ENCODE results near the gene KIFAP3.

KIFAP3 gene

GRCh38 chr1:169889871-169890270, 184.6 kb downstream of the KIFAP3 start:
- POLR2A ChIA-PET, result no interaction called here
- CTCF ChIA-PET, result no interaction called here
- DNase-seq (ENCODE audit: low read depth, low spot score), result no peak
- H3K4me3 ChIP-seq (ENCODE audit: low read depth, low read length), result no peak overlapping the region
- no peak for TF ChIP-seq CTCF (IDR thresholded peaks at IDR 0.05; ENCODE audit: insufficient read depth, low read length, missing control alignments)

GRCh38 chr1:169886931-169887330, 187.6 kb downstream of the KIFAP3 start:
- DNase-seq (ENCODE audit: low read depth, low spot score), result no peak
- ChIA-PET POLR2A (no interaction called here), CTCF (interaction anchor here (1.0 to 1.4 kb wide), 2 partner anchors 17 to 1042 kb away, joined by 3 read pairs; no protein-coding TSS in a partner anchor)
- no peak overlapping the region for H3K4me3 ChIP-seq (ENCODE audit: low read depth, low read length)
- TF ChIP-seq CTCF (IDR thresholded peaks at IDR 0.05; ENCODE audit: insufficient read depth, low read length, missing control alignments), result no peak

GRCh38 chr1:169886422-169886821, 188.1 kb downstream of the KIFAP3 start:
- POLR2A ChIA-PET, result no interaction called here
- CTCF ChIA-PET, result interaction anchor here (1.0 to 1.4 kb wide), 2 partner anchors 17 to 1043 kb away, joined by 3 read pairs; no protein-coding TSS in a partner anchor
- DNase-seq (ENCODE audit: low read depth, low spot score), result no peak
- H3K4me3 ChIP-seq (ENCODE audit: low read depth, low read length), result no peak overlapping the region
- TF ChIP-seq CTCF (IDR thresholded peaks at IDR 0.05; ENCODE audit: insufficient read depth, low read length, missing control alignments), result no peak

- POLR2A ChIA-PET, result no interaction called here
- no peak overlapping the region for H3K4me3 ChIP-seq (ENCODE audit: low read depth, low read length)
- no peak for TF ChIP-seq CTCF (IDR thresholded peaks at IDR 0.05; ENCODE audit: insufficient read depth, low read length, missing control alignments)
- no peak for DNase-seq (ENCODE audit: low read depth, low spot score)
- CTCF ChIA-PET, result no interaction called here
These were observed 189.3 kb downstream of the KIFAP3 start for GRCh38 chr1:169885207-169885606.

- no peak for TF ChIP-seq CTCF (IDR thresholded peaks at IDR 0.05; ENCODE audit: insufficient read depth, low read length, missing control alignments)
- ChIA-PET POLR2A (no interaction called here), CTCF (interaction anchor here (1.3 kb wide), 1 partner anchor 8 kb away, joined by 4 read pairs; no protein-coding TSS in a partner anchor)
- DNase-seq (ENCODE audit: low read depth, low spot score), result no peak
- no peak overlapping the region for H3K4me3 ChIP-seq (ENCODE audit: low read depth, low read length)
These were observed 189.9 kb downstream of the KIFAP3 start for GRCh38 chr1:169884634-169885033.

- no peak for TF ChIP-seq CTCF (IDR thresholded peaks at IDR 0.05; ENCODE audit: insufficient read depth, low read length, missing control alignments)
- ChIA-PET CTCF (no interaction called here), POLR2A (no interaction called here)
- H3K4me3 ChIP-seq (ENCODE audit: low read depth, low read length), result no peak overlapping the region
- DNase-seq (ENCODE audit: low read depth, low spot score), result no peak
These were observed 192.4 kb downstream of the KIFAP3 start for GRCh38 chr1:169882039-169882511.

All from AG04449 (cell line).